SH-SY5Y (cell line): Measurements from ENCODE around the gene ELMO1.

Source experiments
- GATA2 ChIP-seq: IDR thresholded peaks from 2 replicates; pipeline ENCODE4 v1.6.1; 2011; ENCODE audit warnings: mild to moderate bottlenecking, low read depth, low read length
- GATA3 ChIP-seq: IDR thresholded peaks from 2 replicates; pipeline ENCODE4 v1.6.1; 2011; ENCODE audit warnings: low read depth, mild to moderate bottlenecking, low read length, moderate library complexity

GRCh38 chr7:36929791-36930190, 518.9 kb downstream of the ELMO1 start:
- TF ChIP-seq GATA2 (no peak), GATA3 (no peak)
